GM12878 (cell line): ENCODE measurements around the gene SUPT3H. TPM values are rescaled to one million over a fixed set of nuclear protein-coding genes. Genes with fewer than 3 reads are reported as not detected.
A peak's percentile ranks its signal among the peaks of the same experiment; 100 is the strongest.

Source experiments
- ATAC-seq: fragments of 200-7000 bp; cut with Tn5 transposase; 3 replicates; pipeline ENCODE4 v1.9.1; 2020; ENCODE audit warnings: mild to moderate bottlenecking, moderate library complexity
- BruUV-seq: library from RNA; stranded (reverse); fragments of 400-500 nt; replicated peaks from 2 replicates; lab custom pipeline; 2021; lab: Mats Ljungman, UMichigan
- CTCF ChIA-PET: fragments of 300-600 bp; sonication (Branson Sonifier 250); formaldehyde crosslinking; extraction: SDS; loops from one replicate; lab custom pipeline; 2021; ENCODE audit warnings: inconsistent platforms; lab: Yijun Ruan, JAX
- POLR2A ChIA-PET: fragments of 350-600 bp; formaldehyde crosslinking; extraction: SDS; loops from one replicate; lab custom pipeline; 2021; ENCODE audit warnings: inconsistent platforms; lab: Charles Lee
- RAD21 ChIA-PET: fragments of 300-600 bp; sonication (Branson Sonifier 250); formaldehyde crosslinking; loops from one replicate; lab custom pipeline; 2023; ENCODE audit warnings: antibody characterized with exemption; ENCODE audit not compliant: unreplicated experiment; lab: Charles Lee
- SMC1A ChIA-PET: fragments of 300-600 bp; sonication (Branson Sonifier 250); formaldehyde crosslinking; loops from one replicate; lab custom pipeline; 2023; ENCODE audit not compliant: unreplicated experiment, uncharacterized antibody; lab: Charles Lee
- DNase-seq: peaks from one replicate; pipeline ENCODE4 v3.0.0-alpha.2; 2011; ENCODE audit warnings: low read depth, low spot score
- FAIRE-seq: peaks from 3 replicates; lab custom pipeline; 2011; peaks lifted over from hg19 to GRCh38; lab: Jason Lieb, UNC
- H2AFZ ChIP-seq: 2 replicates; pipeline ENCODE4 v1.6.0; 2011; ENCODE audit warnings: low read depth, low read length, control low read depth; ENCODE audit not compliant: control insufficient read depth
- H3K27ac ChIP-seq: 2 replicates; pipeline ENCODE4 v1.5.1; 2011; ENCODE audit warnings: control low read depth; ENCODE audit not compliant: control insufficient read depth, insufficient read depth
- H3K27me3 ChIP-seq, 2 experiments: replicated peaks in 1 of 2; 2 replicates each; pipeline versions ENCODE4 v1.6.0 to v1.6.1; 2011; ENCODE audit warnings: low read length in 1 of 2; ENCODE audit not compliant: control insufficient read depth in 2 of 2, insufficient read depth in 2 of 2
- H3K36me3 ChIP-seq, 2 experiments: 2 replicates each; pipeline ENCODE4 v1.5.1; 2011; ENCODE audit warnings: low read length in 1 of 2; ENCODE audit not compliant: control insufficient read depth in 2 of 2, insufficient read depth in 2 of 2
- H3K4me1 ChIP-seq: 2 replicates; pipeline ENCODE4 v1.6.1; 2011; ENCODE audit warnings: mild to moderate bottlenecking, low read length, moderate library complexity, mixed read lengths; ENCODE audit not compliant: control insufficient read depth, insufficient read depth
- H3K4me2 ChIP-seq: 2 replicates; pipeline ENCODE4 v1.6.0; 2011; ENCODE audit warnings: control low read depth; ENCODE audit not compliant: control insufficient read depth, insufficient read depth
- H3K4me3 ChIP-seq: fragments of 200-600 bp; sonication (generic); 2 replicates; pipeline ENCODE4 v1.5.1; 2016
- H3K79me2 ChIP-seq: 2 replicates; pipeline ENCODE4 v1.6.0; 2011; ENCODE audit warnings: low read length; ENCODE audit not compliant: control insufficient read depth, insufficient read depth
- H3K9ac ChIP-seq: 2 replicates; pipeline ENCODE4 v1.8.0; 2011; ENCODE audit warnings: low read length, control low read depth, mixed read lengths; ENCODE audit not compliant: control insufficient read depth, insufficient read depth
- H3K9me3 ChIP-seq: replicated peaks from 3 replicates; pipeline ENCODE4 v1.5.1; 2011; ENCODE audit warnings: mild to moderate bottlenecking, low read length; ENCODE audit not compliant: control insufficient read depth, insufficient read depth
- H4K20me1 ChIP-seq: 2 replicates; pipeline ENCODE4 v1.6.0; 2011; ENCODE audit not compliant: control insufficient read depth, insufficient read depth
- IKZF1 ChIP-seq: fragments of 450-650 bp; conservative IDR thresholded peaks from 2 replicates; pipeline ENCODE4 v1.6.1; 2017; ENCODE audit warnings: antibody characterized with exemption, mild to moderate bottlenecking
- IKZF2 ChIP-seq, 2 experiments: fragments of 450-650 bp; IDR thresholded peaks; 2 replicates each; pipeline ENCODE4 v1.6.1; 2017; ENCODE audit warnings: mild to moderate bottlenecking in 2 of 2, moderate library complexity in 2 of 2
- IRF4 ChIP-seq: IDR thresholded peaks from 2 replicates; pipeline ENCODE4 v1.6.1; 2011; ENCODE audit warnings: low read depth, low read length
- JUNB ChIP-seq: IDR thresholded peaks from 2 replicates; pipeline ENCODE4 v1.6.1; 2016; ENCODE audit warnings: antibody characterized with exemption, mild to moderate bottlenecking
- NBN ChIP-seq: fragments of 450-650 bp; IDR thresholded peaks from 2 replicates; pipeline ENCODE4 v1.6.1; 2016
- SMAD1 ChIP-seq: fragments of 450-650 bp; IDR thresholded peaks from 2 replicates; pipeline ENCODE4 v1.6.1; 2018; ENCODE audit warnings: mild to moderate bottlenecking, low read depth; ENCODE audit not compliant: partially characterized antibody
- SMC3 ChIP-seq: IDR thresholded peaks from 2 replicates; pipeline ENCODE4 v1.6.1; 2011; ENCODE audit warnings: low read length, improper control_type of control experiment, borderline replicate concordance
- SPI1 ChIP-seq: IDR thresholded peaks from 2 replicates; pipeline ENCODE4 v1.6.1; 2011; ENCODE audit warnings: low read depth, mild to moderate bottlenecking, low read length, moderate library complexity, borderline replicate concordance; ENCODE audit not compliant: insufficient read depth
- WGBS: methylation state at CpG from one replicate; pipeline ENCODE4 v1.1.6; 2016; ENCODE audit warnings: low lambda C conversion rate; ENCODE audit not compliant: insufficient replicate concordance, insufficient coverage; ENCODE audit errors: missing lambda C conversion rate; 5-methylcytosine and 5-hydroxymethylcytosine counted together
- in situ Hi-C: fragments of 300-500 bp; cut with MboI; formaldehyde crosslinking; loops from 9 replicates; pipeline ENCODE4 v1.14.3; 2018; ENCODE audit warnings: mixed read lengths
- intact Hi-C: fragments of 100-400 bp; cut with micrococcal nuclease; formaldehyde crosslinking; loops from one replicate; pipeline ENCODE4 v1.14.2; 2022; ENCODE audit not compliant: unreplicated experiment
- polyA plus RNA-seq, 11 experiments: library from polyadenylated mRNA; depleted of rRNA in 4 of 11; unstranded in 6 of 11; stranded (reverse) in 5 of 11; fragments of >200 nt; fragmentation: Nextera tagmentation in 4 of 11; fragmentation: Illumina TruSeq in 1 of 11; extraction: Ambion mirVana in 4 of 11; extraction: Trizol in 1 of 11; gene quantifications; 1 replicate in 1 of 11; 2 replicates in 10 of 11; pipeline versions ENCODE4 v1.2.1 to v1.2.3, GENCODE V29; 2011 to 2016; ENCODE audit warnings: inconsistent platforms in 2 of 11, missing spikeins in 2 of 11, low read depth in 1 of 11
- total RNA-seq, 4 experiments: library from RNA; depleted of rRNA in 3 of 4; stranded (reverse); fragments of >200 nt in 3 of 4; fragmentation: Illumina TruSeq in 1 of 4; extraction: Trizol in 1 of 4; gene quantifications; 2 replicates each; pipeline versions ENCODE4 v1.2.1 to v1.2.3, GENCODE V29; 2013 to 2021
- TF ChIP-seq, protein P1 (sequence below): IDR thresholded peaks from 2 replicates; pipeline ENCODE4 v1.6.1; 2012; ENCODE audit warnings: low read depth, low read length, improper control_type of control experiment
- TF ChIP-seq, protein P2 (sequence below): IDR thresholded peaks from 2 replicates; pipeline ENCODE4 v1.6.1; 2012; ENCODE audit warnings: mild to moderate bottlenecking, low read depth, low read length
- TF ChIP-seq, protein P3 (sequence below): fragments of 450-650 bp; IDR thresholded peaks from 2 replicates; pipeline ENCODE4 v1.6.1; 2016; ENCODE audit warnings: mild to moderate bottlenecking

Gene SUPT3H
- total and polyA plus RNA-seq, 10 of the 15 experiments (the other 5 are each of a cell fraction or from before 2014, with no cell fraction given): 0.51 to 3.7 (median 2.0) TPM

DNA sequence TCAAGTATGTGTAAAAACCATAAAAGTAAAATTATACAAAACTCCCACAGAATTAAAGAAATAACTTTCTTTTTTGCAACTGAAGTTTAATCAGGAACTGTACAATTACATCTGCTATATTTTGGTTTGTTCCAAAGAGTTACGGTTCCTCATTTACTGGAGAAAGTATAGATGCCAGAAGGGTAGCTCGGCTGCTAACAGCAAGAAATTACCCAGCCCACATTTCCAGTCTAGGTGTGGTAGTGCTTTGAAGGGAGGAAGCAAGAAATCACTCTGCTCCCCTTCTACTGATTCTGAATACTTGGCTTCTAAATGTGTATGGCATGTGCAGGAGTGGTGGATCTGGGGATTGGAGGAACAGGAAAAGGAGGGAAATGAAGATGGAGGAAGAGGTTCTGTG lies 549.0 kb downstream of the SUPT3H start:
- TF ChIP-seq, protein P1, sequence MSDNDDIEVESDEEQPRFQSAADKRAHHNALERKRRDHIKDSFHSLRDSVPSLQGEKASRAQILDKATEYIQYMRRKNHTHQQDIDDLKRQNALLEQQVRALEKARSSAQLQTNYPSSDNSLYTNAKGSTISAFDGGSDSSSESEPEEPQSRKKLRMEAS: no peak
- TF ChIP-seq IKZF2 (IDR thresholded peaks at IDR 0.05) (no peak), SPI1 (peak; percentile 54; the same call in 1 of the 2 replicates), SMC3 (no peak), SMAD1 (no peak), JUNB (no peak), IKZF1 (0 out of 2 replicates have a peak, but pooled peaks have one; percentile 10), NBN (peak; percentile 23; the same call in 1 of the 2 replicates), IRF4 (no peak)
- TF ChIP-seq, protein P2, sequence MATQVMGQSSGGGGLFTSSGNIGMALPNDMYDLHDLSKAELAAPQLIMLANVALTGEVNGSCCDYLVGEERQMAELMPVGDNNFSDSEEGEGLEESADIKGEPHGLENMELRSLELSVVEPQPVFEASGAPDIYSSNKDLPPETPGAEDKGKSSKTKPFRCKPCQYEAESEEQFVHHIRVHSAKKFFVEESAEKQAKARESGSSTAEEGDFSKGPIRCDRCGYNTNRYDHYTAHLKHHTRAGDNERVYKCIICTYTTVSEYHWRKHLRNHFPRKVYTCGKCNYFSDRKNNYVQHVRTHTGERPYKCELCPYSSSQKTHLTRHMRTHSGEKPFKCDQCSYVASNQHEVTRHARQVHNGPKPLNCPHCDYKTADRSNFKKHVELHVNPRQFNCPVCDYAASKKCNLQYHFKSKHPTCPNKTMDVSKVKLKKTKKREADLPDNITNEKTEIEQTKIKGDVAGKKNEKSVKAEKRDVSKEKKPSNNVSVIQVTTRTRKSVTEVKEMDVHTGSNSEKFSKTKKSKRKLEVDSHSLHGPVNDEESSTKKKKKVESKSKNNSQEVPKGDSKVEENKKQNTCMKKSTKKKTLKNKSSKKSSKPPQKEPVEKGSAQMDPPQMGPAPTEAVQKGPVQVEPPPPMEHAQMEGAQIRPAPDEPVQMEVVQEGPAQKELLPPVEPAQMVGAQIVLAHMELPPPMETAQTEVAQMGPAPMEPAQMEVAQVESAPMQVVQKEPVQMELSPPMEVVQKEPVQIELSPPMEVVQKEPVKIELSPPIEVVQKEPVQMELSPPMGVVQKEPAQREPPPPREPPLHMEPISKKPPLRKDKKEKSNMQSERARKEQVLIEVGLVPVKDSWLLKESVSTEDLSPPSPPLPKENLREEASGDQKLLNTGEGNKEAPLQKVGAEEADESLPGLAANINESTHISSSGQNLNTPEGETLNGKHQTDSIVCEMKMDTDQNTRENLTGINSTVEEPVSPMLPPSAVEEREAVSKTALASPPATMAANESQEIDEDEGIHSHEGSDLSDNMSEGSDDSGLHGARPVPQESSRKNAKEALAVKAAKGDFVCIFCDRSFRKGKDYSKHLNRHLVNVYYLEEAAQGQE: no peak
- TF ChIP-seq, protein P3, sequence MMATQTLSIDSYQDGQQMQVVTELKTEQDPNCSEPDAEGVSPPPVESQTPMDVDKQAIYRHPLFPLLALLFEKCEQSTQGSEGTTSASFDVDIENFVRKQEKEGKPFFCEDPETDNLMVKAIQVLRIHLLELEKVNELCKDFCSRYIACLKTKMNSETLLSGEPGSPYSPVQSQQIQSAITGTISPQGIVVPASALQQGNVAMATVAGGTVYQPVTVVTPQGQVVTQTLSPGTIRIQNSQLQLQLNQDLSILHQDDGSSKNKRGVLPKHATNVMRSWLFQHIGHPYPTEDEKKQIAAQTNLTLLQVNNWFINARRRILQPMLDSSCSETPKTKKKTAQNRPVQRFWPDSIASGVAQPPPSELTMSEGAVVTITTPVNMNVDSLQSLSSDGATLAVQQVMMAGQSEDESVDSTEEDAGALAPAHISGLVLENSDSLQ: no peak
- in situ Hi-C loops (no loop called here), intact Hi-C loops (no loop called here)
- DNase-seq: no peak
- no peak for FAIRE-seq
- Histone ChIP-seq H2AFZ (no peak overlapping the region), H3K27ac (no peak overlapping the region), H3K27me3 (no peaks in the 10 kb centered on the region), H4K20me1 (no peaks in the 10 kb centered on the region), H3K9ac (no peak overlapping the region), H3K36me3 (no peaks in the 10 kb centered on the region), H3K4me1 (peaks cover 9% of the 10 kb centered on the region), H3K9me3 (no peaks in the 10 kb centered on the region; the same call in 2 of the 3 replicates), H3K79me2 (no peaks in the 10 kb centered on the region), H3K4me3 (no peak overlapping the region), H3K4me2 (0 out of 2 replicates have a peak overlapping the region, but pooled peaks have one; percentile 22)
- RAD21 ChIA-PET: interaction anchor here (1.3 kb wide), 1 partner anchor 40 kb away, joined by 4 read pairs; no protein-coding TSS in a partner anchor
- CTCF ChIA-PET: no interaction called here
- 79% methylated on average over 2 of the region's 2 CpGs for WGBS
- SMC1A ChIA-PET: interaction anchor here (0.9 kb wide), 1 partner anchor 86 kb away, joined by 3 read pairs; no protein-coding TSS in a partner anchor
- no TSS peak for BruUV-seq
- POLR2A ChIA-PET: no interaction called here
- peak; percentile 44; the same call in 2 of the 3 replicates for ATAC-seq
